ENCODE results near the gene ST6GALNAC1. TPM values are rescaled to one million over a fixed set of nuclear protein-coding genes. Genes with fewer than 3 reads are reported as not detected.
A peak's percentile ranks its signal among the peaks of the same experiment; 100 is the strongest.

The ST6GALNAC1 gene
- total RNA-seq, 2 experiments from 2014 or later, result 1.1 to 2.3 TPM

DNA sequence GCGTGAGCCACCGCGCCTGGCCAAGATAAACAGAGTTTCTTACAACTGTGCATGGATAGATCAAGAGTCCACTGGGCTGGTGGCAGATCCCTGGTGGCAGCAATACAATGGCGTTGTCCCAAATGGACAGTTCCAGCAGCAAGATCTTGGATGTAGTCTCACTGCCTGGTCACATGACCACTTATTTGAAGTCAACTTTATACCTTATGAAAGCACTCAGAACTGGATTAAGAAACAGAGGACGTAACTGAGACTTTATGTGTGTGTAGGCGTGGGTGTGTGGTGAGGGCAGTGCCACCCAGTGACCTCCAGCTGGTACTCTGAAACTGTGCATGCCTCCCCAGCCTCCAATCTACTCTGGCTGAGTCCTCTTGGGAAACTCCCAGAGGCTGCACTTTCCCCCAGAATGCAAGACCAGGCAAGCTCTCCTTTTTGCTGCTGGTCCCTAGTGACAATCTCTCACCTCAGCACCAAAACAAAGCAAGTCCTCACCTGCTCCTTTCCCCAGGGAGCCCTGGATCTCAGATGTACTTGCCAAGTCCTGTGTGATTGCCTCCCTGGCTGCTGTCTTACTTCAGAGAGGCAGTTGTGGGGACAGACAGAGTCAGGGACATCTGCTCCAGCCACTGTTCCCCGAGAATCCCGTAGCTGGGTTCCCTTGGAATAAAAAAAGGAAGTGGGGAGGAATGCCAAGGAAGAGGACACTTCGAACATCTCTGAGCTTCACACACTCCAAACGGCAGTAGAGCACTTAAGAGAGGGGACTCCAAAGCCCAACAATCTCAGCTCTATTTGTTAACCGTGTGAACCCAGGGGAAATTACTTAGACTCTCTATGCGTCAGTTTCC, 46.2 kb downstream of the ST6GALNAC1 start:
- DNase-seq, result peak; percentile 17
- Mint-ChIP-seq H3K27me3 (peaks cover 6% of the 10 kb centered on the region), H3K9me3 (no peaks in the 10 kb centered on the region), H3K4me1 (ENCODE audit: low read depth) (peaks cover 15% of the 10 kb centered on the region), H3K36me3 (no peaks in the 10 kb centered on the region), H3K27ac (no peak overlapping the region), H3K4me3 (no peak overlapping the region)
- ChIA-PET POLR2A (no interaction called here), CTCF (interaction anchor here (0.8 to 1.5 kb wide), 2 partner anchors 27 to 28 kb away, joined by 3 to 4 read pairs; no protein-coding TSS in a partner anchor)
- intact Hi-C loops (cut with micrococcal nuclease), result no loop called here

DNA sequence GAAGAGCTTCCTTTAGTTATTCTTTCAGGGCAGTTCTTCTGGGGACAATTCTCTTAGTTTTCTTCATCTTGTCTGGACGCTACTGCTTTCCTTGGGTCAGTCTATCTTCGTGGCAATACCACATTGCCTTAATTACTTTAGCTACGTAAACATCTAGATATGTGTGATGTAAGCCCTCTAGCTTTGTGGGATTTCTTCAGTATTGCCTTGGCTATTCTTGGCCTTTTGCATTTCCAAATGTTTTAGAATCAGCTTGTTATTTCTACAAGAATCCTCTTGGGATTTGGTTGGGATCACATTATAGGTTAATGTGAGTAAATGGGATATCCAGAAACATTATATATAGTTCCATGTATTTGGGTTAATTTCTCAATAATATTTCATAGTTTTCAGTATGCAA, 48.9 kb downstream of the ST6GALNAC1 start:
- Mint-ChIP-seq H3K27ac (no peak overlapping the region), H3K9me3 (no peaks in the 10 kb centered on the region), H3K4me1 (ENCODE audit: low read depth) (peaks cover 2% of the 10 kb centered on the region), H3K36me3 (no peaks in the 10 kb centered on the region), H3K4me3 (no peak overlapping the region), H3K27me3 (peaks cover 6% of the 10 kb centered on the region)
- intact Hi-C loops (cut with micrococcal nuclease), result no loop called here
- ChIA-PET POLR2A (no interaction called here), CTCF (interaction anchor here (1.0 kb wide), 1 partner anchor 71 kb away, joined by 3 read pairs; no protein-coding TSS in a partner anchor)
- no peak for DNase-seq

GRCh38 chr17:76593959-76594358, 49.6 kb downstream of the ST6GALNAC1 start:
- ChIA-PET POLR2A (interaction anchor here (1.2 kb wide), 1 partner anchor 37 kb away, joined by 3 read pairs; no protein-coding TSS in a partner anchor), CTCF (interaction anchor here (1.0 to 1.4 kb wide), 2 partner anchors 36 to 76 kb away, joined by 3 to 5 read pairs; no protein-coding TSS in a partner anchor)
- Mint-ChIP-seq H3K36me3 (peaks cover 3% of the 10 kb centered on the region), H3K4me3 (no peak overlapping the region), H3K27ac (no peak overlapping the region), H3K27me3 (peaks cover 12% of the 10 kb centered on the region), H3K4me1 (ENCODE audit: low read depth) (peaks cover 2% of the 10 kb centered on the region), H3K9me3 (no peaks in the 10 kb centered on the region)
- intact Hi-C loops (cut with micrococcal nuclease), result no loop called here
- DNase-seq, result no peak

- intact Hi-C loops (cut with micrococcal nuclease), result no loop called here
- CTCF ChIA-PET, result interaction anchor here (1.0 to 1.4 kb wide), 2 partner anchors 35 to 76 kb away, joined by 3 to 5 read pairs; no protein-coding TSS in a partner anchor
- peaks cover 3% of the 10 kb centered on the region for H3K36me3 Mint-ChIP-seq
- H3K27ac Mint-ChIP-seq, result no peak overlapping the region
- H3K4me1 Mint-ChIP-seq (ENCODE audit: low read depth), result peaks cover 2% of the 10 kb centered on the region
- H3K4me3 Mint-ChIP-seq, result no peak overlapping the region
- DNase-seq, result no peak
- peaks cover 16% of the 10 kb centered on the region for H3K27me3 Mint-ChIP-seq
- POLR2A ChIA-PET, result interaction anchor here (1.2 kb wide), 1 partner anchor 36 kb away, joined by 3 read pairs; no protein-coding TSS in a partner anchor
- H3K9me3 Mint-ChIP-seq, result no peaks in the 10 kb centered on the region
Measured at GRCh38 chr17:76593384-76593826, 50.2 kb downstream of the ST6GALNAC1 start.

DNA sequence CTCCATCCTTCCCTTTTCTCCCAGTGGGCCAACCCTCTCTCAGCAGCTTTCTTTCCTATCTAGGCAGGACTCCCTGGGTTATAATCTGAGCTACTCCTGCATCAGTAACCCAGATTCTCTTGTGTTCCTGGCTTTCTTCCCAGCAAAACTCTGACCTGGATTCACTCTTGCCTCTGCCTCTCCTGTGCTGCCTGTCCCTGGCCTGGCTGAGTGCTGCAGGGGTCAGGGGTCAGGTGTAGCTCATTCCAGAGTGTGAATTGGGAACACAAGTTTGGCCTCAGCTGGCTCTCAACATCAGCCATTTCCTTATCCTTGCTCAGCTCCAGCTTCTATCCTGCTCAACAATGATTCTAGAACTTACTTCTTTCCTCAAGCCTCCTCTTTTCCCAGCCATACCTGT, 55.4 kb downstream of the ST6GALNAC1 start:
- no peak overlapping the region for H3K27ac Mint-ChIP-seq

GRCh38 chr17:76586741-76587487, 56.6 kb downstream of the ST6GALNAC1 start:
- Mint-ChIP-seq H3K36me3 (peaks cover 3% of the 10 kb centered on the region), H3K4me3 (no peak overlapping the region), H3K9me3 (no peaks in the 10 kb centered on the region), H3K4me1 (ENCODE audit: low read depth) (peaks cover 13% of the 10 kb centered on the region), H3K27me3 (peaks cover 46% of the 10 kb centered on the region), H3K27ac (no peak overlapping the region)
- DNase-seq, result no peak
- ChIA-PET CTCF (interaction anchor here (1.4 to 1.9 kb wide), 4 partner anchors 37 to 202 kb away, joined by 5 to 14 read pairs (median 9); partner anchors contain the start of gene SPHK1), POLR2A (interaction anchor here (1.1 to 1.5 kb wide), 3 partner anchors 26 to 29 kb away, joined by 3 to 9 read pairs (median 3); no protein-coding TSS in a partner anchor)
- intact Hi-C loops (cut with micrococcal nuclease), result loop anchor here (5.0 kb wide), 1 partner anchor 45 kb away; no protein-coding TSS in a partner anchor

More for the DNA sequence above, 55.4 kb downstream of the ST6GALNAC1 start:
- intact Hi-C loops (cut with micrococcal nuclease), result loop anchor here (5.0 kb wide), 1 partner anchor 44 kb away; no protein-coding TSS in a partner anchor
- Mint-ChIP-seq H3K9me3 (no peaks in the 10 kb centered on the region), H3K36me3 (peaks cover 3% of the 10 kb centered on the region), H3K4me3 (no peak overlapping the region), H3K27me3 (peaks cover 42% of the 10 kb centered on the region), H3K4me1 (ENCODE audit: low read depth) (peaks cover 13% of the 10 kb centered on the region)
- CTCF ChIA-PET, result interaction anchor here (1.2 kb wide), 1 partner anchor 36 kb away, joined by 4 read pairs; no protein-coding TSS in a partner anchor
- DNase-seq, result no peak
- POLR2A ChIA-PET, result interaction anchor here (1.4 kb wide), 1 partner anchor 30 kb away, joined by 3 read pairs; no protein-coding TSS in a partner anchor

GRCh38 chr17:76585649-76586593, 57.6 kb downstream of the ST6GALNAC1 start, which contains the start of gene ST6GALNAC2:
Gene ST6GALNAC2 (minus strand): TSS chr17:76585860. CDS start chr17:76585808, 52 bp downstream.
- POLR2A ChIA-PET, result interaction anchor here (1.1 to 1.5 kb wide), 3 partner anchors 25 to 28 kb away, joined by 3 to 9 read pairs (median 3); no protein-coding TSS in a partner anchor
- DNase-seq, result peak; percentile 53
- Mint-ChIP-seq H3K4me1 (ENCODE audit: low read depth) (peaks cover 13% of the 10 kb centered on the region), H3K4me3 (peak within 1 kb of the TSS; percentile 57), H3K9me3 (no peaks in the 10 kb centered on the region), H3K27ac (no peak within 1 kb of the TSS), H3K27me3 (peaks cover 46% of the 10 kb centered on the region), H3K36me3 (peaks cover 3% of the 10 kb centered on the region)
- intact Hi-C loops (cut with micrococcal nuclease), result loop anchor here (5.0 kb wide), 1 partner anchor 46 kb away; no protein-coding TSS in a partner anchor
- CTCF ChIA-PET, result interaction anchor here (0.9 to 1.9 kb wide), 8 partner anchors 29 to 201 kb away, joined by 3 to 14 read pairs (median 5); partner anchors contain the start of gene SPHK1

DNA sequence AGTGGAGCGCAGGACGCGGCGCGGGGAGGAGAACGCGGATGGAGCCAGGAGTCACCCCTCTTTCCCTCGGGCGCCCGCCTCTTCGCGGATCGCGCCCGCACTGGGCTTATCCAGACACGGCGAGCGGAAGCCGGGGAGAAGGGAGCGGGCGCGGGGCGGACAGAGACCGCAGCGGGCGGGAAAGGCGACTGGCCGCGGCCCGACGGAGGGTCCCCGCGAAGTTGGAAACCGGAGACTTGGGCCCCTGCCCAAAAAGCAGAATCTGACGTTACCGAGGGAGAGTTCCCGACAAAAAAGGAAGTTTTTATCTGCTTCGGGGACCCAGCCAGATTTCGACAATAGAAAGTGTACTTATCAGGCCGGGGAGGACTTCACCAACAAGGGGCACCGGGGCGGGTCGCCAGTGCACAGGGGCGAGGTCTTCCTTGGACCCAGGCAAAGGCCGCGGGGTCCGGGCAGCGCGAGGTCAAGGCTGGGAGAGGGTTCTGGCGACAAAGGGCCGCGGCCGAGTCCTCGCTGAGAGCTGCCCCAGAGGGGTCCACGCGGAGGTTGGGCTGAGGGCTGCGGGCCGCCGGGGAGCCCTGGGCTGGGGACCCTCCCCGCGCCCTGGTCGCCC, 58.4 kb downstream of the ST6GALNAC1 start:
- POLR2A ChIA-PET, result interaction anchor here (1.5 kb wide), 1 partner anchor 27 kb away, joined by 9 read pairs; no protein-coding TSS in a partner anchor
- Mint-ChIP-seq H3K27me3 (peaks cover 46% of the 10 kb centered on the region), H3K36me3 (peaks cover 3% of the 10 kb centered on the region), H3K9me3 (no peaks in the 10 kb centered on the region), H3K4me3 (peak overlapping the region; percentile 57), H3K27ac (no peak overlapping the region), H3K4me1 (ENCODE audit: low read depth) (peaks cover 13% of the 10 kb centered on the region)
- DNase-seq, result no peak
- intact Hi-C loops (cut with micrococcal nuclease), result loop anchor here (5.0 kb wide), 1 partner anchor 47 kb away; no protein-coding TSS in a partner anchor
- CTCF ChIA-PET, result interaction anchor here (0.6 to 2.0 kb wide), 6 partner anchors 27 to 96 kb away, joined by 3 to 14 read pairs (median 5); no protein-coding TSS in a partner anchor

DNA sequence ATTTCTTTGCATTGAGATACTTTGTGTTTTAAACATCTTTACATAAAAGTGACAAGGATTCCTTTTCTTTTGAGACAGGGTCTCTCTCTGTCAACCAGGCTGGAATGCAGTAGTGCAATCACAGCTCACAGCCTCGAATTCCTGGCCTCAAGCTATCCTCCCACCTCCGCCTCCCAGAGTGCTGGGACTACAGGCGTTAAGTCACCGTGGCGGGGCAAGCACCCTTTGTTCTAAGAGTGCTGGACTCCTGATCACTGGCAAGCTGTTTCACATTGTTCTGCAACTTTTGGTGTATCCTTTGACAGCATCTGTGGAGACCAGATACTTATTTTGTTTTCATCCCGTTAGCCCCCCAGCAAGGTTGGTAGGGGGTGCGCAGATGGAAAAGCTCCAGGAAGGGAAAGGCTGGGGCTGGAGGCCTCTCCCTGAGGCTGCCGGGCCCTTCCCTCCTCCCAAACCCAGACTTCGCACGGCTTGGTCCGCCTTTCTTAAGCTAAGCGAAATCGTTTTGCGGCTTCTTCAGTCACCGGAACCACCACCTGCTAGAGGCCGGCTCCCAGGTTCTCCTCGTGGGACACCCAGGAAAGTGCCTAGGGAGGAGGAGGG, 59.0 kb downstream of the ST6GALNAC1 start:
- Mint-ChIP-seq H3K36me3 (peaks cover 3% of the 10 kb centered on the region), H3K4me1 (ENCODE audit: low read depth) (peaks cover 14% of the 10 kb centered on the region), H3K4me3 (peak overlapping the region; percentile 57), H3K9me3 (no peaks in the 10 kb centered on the region), H3K27me3 (peaks cover 44% of the 10 kb centered on the region), H3K27ac (no peak overlapping the region)
- intact Hi-C loops (cut with micrococcal nuclease), result loop anchor here (5.0 kb wide), 1 partner anchor 48 kb away; no protein-coding TSS in a partner anchor
- ChIA-PET POLR2A (no interaction called here), CTCF (interaction anchor here (0.6 to 2.0 kb wide), 5 partner anchors 8 to 61 kb away, joined by 3 to 7 read pairs (median 3); no protein-coding TSS in a partner anchor)
- DNase-seq, result no peak

DNA sequence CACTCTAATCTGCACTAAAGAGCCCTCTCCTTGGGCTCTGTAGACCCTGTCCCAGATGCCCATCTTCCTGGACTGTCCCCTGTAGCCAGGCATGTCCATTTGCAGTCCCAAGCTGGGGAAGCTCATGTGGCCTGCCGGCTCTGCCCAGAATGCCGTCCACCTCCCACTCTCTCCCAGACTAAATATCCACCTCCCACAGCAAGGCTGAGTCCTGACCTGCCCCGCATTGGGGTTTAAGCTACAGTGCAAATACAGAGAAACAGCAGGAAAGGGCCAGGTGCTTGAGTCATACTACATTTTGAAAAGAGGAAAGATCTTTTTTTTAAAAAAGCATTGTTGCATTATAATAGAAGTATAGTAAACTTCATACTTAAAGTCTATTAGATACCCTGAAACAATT, 60.9 kb downstream of the ST6GALNAC1 start:
- Mint-ChIP-seq H3K27me3 (peaks cover 29% of the 10 kb centered on the region), H3K9me3 (no peaks in the 10 kb centered on the region), H3K36me3 (no peaks in the 10 kb centered on the region), H3K4me3 (no peak overlapping the region), H3K27ac (no peak overlapping the region), H3K4me1 (ENCODE audit: low read depth) (peaks cover 20% of the 10 kb centered on the region)
- intact Hi-C loops (cut with micrococcal nuclease), result no loop called here
- no peak for DNase-seq
- ChIA-PET CTCF (interaction anchor here (0.6 kb wide), 1 partner anchor 20 kb away, joined by 3 read pairs; no protein-coding TSS in a partner anchor), POLR2A (no interaction called here)
